Neural cell (in vitro differentiated cells): ENCODE measurements around the gene BIRC6.
"Not testable (repeated sequence)": the region's sequence is repeated elsewhere in the genome, so short reads cannot be mapped to it uniquely, and the experiment has no call there.

Experiments used
- CTCF ChIP-seq: fragments of 450-650 bp; IDR thresholded peaks from 2 replicates; pipeline ENCODE4 v1.5.1; 2014; ENCODE audit warnings: antibody characterized with exemption, mild to moderate bottlenecking, moderate library complexity; ENCODE audit not compliant: poor library complexity, severe bottlenecking
- EP300 ChIP-seq: fragments of 450-650 bp; conservative IDR thresholded peaks from 2 replicates; pipeline ENCODE4 v1.6.1; 2014; ENCODE audit warnings: antibody characterized with exemption, mild to moderate bottlenecking, moderate library complexity; ENCODE audit not compliant: poor library complexity, severe bottlenecking
- EZH2 ChIP-seq: fragments of 200-600, 300-800 bp; shearing (Covaris generic), sonication (generic); IDR thresholded peaks from 2 replicates; pipeline ENCODE4 v1.6.1; 2014; ENCODE audit warnings: antibody characterized with exemption, low read length, borderline replicate concordance, mild to moderate bottlenecking; ENCODE audit not compliant: insufficient read depth, poor library complexity, severe bottlenecking
- POLR2AphosphoS5 ChIP-seq: IDR thresholded peaks from 2 replicates; pipeline ENCODE4 v1.6.1; 2012

- not testable (repeated sequence) for TF ChIP-seq EZH2, CTCF, EP300, POLR2AphosphoS5
Measured at GRCh38 chr2:32364290-32364689, 7.5 kb downstream of the BIRC6 start.
